GM18858 (cell line): Measurements from ENCODE around the gene TMPRSS6.
"Not testable (repeated sequence)": the region's sequence is repeated elsewhere in the genome, so short reads cannot be mapped to it uniquely, and the experiment has no call there.

ENCODE experiments used
- ATAC-seq: cut with Tn5 transposase; IDR thresholded peaks from one replicate; pipeline ENCODE4 v1.9.1; 2021; ENCODE audit not compliant: unreplicated experiment

TMPRSS6 gene

DNA sequence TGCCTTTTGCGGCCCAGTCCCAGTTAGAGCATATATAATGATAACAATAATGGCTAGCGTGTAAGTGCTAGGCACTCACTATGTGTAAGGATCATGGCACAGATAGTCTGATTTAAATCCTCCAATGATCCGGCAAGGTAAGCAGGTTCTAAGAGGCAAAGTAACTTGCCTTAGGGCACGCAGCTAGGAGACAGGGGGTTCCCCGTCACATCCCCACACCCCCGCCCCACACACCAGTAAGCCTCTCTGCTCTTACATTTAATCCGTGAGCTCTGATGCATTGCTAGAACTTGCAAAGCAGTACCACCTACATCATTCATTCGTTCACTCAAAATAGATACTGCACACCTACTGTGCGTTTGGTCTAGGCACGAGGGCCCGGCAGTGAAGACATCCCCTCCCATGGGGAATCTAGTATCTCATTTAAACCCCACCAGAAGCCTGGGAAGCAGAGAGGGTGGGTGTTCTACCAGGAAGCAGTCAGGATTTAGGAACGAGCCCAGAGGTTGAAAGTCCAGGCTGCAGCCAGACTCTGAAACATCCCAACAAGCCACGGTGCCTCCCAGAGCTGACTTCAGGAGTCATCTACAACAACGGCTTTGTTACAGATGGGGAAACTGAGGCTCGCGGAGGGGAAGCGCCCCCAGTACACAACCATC, 20.6 kb downstream of the TMPRSS6 start:
- ATAC-seq = no peak

- ATAC-seq = no peak
These were observed 21.4 kb downstream of the TMPRSS6 start for GRCh38 chr22:37088108-37088605.

DNA sequence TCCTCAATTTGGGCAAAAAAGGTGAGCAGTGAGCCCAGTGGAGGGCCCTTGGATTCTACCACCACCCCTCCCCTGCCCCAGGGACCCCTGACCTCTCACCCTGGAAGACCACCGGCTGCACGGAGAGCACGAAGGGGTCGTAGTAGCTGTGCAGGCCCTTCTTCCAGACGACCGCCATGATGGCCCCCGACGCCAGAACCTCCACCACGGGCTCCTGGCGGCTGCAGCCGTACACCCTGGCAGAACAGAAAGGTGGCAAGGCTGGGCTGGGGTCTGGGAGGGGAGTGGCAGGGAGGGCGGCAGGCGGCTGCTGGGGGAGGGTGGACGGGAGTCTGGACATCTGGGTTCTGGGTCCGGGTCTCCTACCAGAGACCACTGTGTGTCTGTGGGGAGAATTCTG, 23.3 kb downstream of the TMPRSS6 start:
- ATAC-seq = no peak

DNA sequence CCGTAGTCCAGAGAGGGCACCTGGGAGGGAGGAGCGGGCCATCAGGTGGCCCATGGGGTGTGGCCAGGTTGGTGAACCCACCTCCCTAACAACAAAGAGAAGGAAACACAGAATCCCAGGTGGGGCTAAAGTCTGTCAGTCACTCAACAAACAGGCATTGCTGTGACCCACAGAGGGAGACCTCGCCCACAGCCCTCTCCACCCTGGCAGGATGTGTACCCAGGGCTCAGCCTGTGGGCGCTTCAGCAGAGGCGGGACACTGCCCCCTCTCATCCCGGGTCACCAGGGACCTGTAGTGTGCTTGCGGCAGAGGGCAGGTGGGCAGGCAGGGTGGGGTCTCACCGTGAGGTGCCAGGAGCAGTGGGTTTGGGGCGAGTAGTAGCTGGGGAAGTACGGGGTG, 25.1 kb downstream of the TMPRSS6 start:
- ATAC-seq = no peak

GRCh38 chr22:37083914-37084313, 25.6 kb downstream of the TMPRSS6 start:
- no peak for ATAC-seq

- ATAC-seq = no peak
These were observed 27.2 kb downstream of the TMPRSS6 start for GRCh38 chr22:37082251-37082873.

DNA sequence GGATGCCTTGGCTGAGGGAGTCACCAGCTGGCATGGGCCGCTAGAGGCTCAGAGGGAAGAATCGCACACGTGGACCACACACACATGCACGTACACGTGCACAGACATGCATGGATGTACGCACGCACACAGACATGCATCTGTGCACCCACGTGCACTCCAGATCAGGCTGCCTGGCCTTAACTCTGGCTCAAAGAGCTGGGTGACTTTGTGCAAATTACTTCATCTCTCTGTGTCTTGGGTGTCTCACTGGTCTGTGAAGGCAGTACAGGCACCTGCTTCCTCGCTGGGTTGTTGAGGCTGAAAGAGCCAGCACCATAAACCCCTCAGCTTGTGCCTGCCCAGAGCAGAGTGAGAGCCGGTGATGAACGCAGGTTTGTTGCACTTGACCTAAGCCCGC, 28.7 kb downstream of the TMPRSS6 start:
- ATAC-seq = no peak

DNA sequence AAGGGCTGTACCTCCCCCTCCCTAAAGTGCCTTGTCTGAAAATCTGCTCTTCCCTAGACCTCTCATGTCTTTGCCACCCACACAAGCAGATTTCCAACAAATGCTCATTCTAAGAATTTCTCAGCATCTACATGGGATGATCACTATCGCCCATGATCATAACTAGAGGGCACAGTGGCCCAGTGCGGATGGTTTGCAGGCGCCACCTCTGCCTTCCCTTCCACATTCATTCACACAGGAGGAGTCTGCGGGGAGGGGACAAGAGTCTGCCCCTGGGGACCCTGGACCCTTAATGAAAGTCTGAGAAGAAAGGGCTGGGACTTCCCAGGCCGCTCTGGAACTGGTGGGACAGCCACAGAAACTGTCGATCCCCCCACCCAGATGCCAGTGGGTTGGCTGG, 29.1 kb downstream of the TMPRSS6 start:
- ATAC-seq = no peak

GRCh38 chr22:37079668-37080171, 29.8 kb downstream of the TMPRSS6 start:
- no peak for ATAC-seq

GRCh38 chr22:37079158-37079557, 30.4 kb downstream of the TMPRSS6 start:
- ATAC-seq = no peak

GRCh38 chr22:37077802-37078448, 31.6 kb downstream of the TMPRSS6 start:
- ATAC-seq = no peak

- no peak for ATAC-seq
These were observed 33.6 kb downstream of the TMPRSS6 start for GRCh38 chr22:37075822-37076433.

GRCh38 chr22:37075046-37075445, 34.5 kb downstream of the TMPRSS6 start:
- ATAC-seq = no peak

DNA sequence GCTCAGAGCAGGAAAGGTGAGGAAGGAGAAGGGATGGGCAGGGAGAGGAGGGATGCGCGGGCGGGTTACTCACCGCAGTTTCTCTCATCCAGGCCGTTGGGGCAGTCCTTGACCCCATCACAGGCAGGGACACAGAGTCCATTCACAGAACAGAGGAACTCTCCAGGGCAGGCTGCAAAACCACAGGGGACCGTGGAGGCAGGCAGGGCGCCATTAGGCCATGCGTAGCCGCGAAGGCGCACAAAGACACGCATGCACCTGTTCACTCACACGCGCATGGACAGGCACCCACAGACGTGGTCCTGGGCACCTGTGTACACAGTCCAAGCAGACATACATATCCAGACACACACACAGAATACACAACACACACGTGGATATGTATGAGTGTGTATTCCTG, 35.0 kb downstream of the TMPRSS6 start:
- ATAC-seq = no peak

DNA sequence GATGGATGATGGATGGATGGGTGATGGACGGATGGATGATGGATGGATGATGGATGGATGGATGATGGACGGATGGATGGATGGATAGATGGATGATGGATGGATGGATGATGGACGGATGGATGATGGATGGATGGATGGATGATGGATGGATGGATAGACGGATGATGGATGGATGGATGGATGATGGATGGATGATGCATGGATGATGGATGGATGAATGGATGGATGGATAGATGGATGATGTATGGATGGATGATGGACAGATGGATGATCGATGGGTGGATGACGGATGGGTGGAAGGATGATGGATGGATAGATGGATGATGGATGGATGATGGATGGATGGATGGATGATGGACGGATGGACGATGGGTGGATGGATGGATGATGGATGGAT, 36.8 kb downstream of the TMPRSS6 start:
- ATAC-seq = no peak

DNA sequence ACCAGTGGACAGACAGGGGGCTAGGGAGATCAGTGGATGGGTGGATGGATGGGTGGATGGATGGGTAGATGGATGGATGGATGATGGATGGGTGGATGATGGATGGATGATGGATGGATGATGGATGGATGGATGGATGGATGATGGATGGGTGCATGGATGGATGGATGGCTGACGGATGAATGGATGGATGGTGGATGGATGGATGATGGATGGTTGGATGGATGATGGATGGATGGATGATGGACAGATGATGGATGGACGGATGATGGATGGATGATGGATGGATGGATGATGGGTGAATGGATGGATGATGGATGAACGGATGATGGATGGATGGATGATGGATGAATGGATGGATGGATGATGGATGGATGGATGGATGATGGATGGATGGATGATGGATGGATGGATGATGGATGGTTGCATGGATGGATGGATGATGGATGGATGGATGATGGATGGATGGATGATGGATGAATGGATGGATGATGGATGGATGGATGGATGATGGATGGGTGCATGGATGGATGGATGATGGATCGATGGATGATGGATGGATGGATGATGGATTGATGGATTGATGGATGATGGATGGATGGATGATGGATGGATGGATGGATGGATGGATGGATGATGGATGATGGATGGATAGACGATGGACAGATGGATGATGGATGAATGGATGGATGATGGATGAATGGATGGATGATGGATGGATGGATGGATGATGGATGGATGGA, 37.5 kb downstream of the TMPRSS6 start:
- ATAC-seq = not testable (repeated sequence)

GRCh38 chr22:37070744-37071143, 38.8 kb downstream of the TMPRSS6 start:
- no peak for ATAC-seq

- ATAC-seq = no peak
These were observed 39.2 kb downstream of the TMPRSS6 start for GRCh38 chr22:37070334-37070733.

GRCh38 chr22:37069719-37070118, 39.8 kb downstream of the TMPRSS6 start:
- no peak for ATAC-seq

DNA sequence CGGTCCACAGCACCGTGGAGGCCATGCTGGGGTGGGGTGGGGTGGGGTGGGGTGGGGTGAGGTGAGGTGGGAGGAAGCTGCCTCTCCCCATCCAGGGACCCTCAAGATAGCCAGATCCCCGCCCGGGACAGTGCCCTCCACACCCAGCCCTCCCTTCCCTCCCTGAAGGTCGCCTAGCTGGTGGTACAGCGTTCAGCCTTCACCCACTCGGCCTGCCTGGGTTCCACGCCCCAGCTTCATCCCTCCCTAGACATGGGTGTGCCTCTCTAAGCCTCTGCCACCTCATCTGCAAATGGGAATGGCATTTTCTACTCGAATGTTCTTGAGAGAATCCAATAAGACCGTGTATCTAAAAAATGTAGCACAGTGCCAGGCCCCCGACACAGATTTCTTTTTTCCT, 40.2 kb downstream of the TMPRSS6 start:
- no peak for ATAC-seq

DNA sequence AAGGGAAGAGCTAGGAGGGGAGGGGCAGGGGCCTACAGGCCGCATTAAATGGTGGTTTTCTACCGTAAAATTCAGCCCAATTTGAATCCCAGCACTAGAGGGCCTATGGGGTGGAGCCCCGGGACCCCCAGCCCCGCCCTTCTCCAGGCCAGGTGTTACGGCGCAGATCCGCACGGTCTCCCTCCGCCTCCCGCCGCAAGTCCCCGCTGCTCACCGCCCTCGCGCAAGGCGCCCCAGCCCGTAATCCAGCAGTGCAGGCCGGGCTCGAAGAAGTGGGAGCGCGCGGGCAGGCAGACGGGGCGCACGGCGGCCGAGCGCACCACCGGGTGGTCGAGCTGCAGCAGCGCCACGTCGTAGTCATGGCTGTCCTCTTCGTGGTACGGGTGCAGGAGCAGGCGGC, 40.7 kb downstream of the TMPRSS6 start:
- no peak for ATAC-seq
